Activated T-helper 17 cell treated with anti-CD3 and anti-CD28 coated beads, Interleukin-2, amount 50 U/mL, for 72 hours (primary cell): ENCODE data around the gene FXN. TPM values are rescaled to one million over a fixed set of nuclear protein-coding genes. Genes with fewer than 3 reads are reported as not detected.

Experiments
- ATAC-seq: fragments of 150-1000 bp; cut with Tn5 transposase; replicated peaks from 2 replicates; pipeline ENCODE4 v1.10.0; 2021; ENCODE audit warnings: mild to moderate bottlenecking, moderate library complexity
- H3K27ac Mint-ChIP-seq: one replicate; pipeline ENCODE4 v1.8.0; 2022; ENCODE audit warnings: mixed read lengths
- H3K27me3 Mint-ChIP-seq: one replicate; pipeline ENCODE4 v1.8.0; 2022; ENCODE audit warnings: mixed read lengths
- H3K36me3 Mint-ChIP-seq: one replicate; pipeline ENCODE4 v1.8.0; 2022; ENCODE audit warnings: low read depth, mild to moderate bottlenecking, mixed read lengths
- H3K4me1 Mint-ChIP-seq: one replicate; pipeline ENCODE4 v1.8.0; 2022; ENCODE audit warnings: mixed read lengths
- H3K4me3 Mint-ChIP-seq: one replicate; pipeline ENCODE4 v1.8.0; 2022; ENCODE audit warnings: mild to moderate bottlenecking, mixed read lengths
- H3K9me3 Mint-ChIP-seq: one replicate; pipeline ENCODE4 v1.8.0; 2022; ENCODE audit warnings: mixed read lengths
- total RNA-seq, 2 donors: library from RNA; stranded (reverse); gene quantifications; one replicate each; pipeline ENCODE4 v1.2.3, GENCODE V29; 2022

FXN gene
- total RNA-seq, 2 donors from 2014 or later, result 10.2 to 28.0 TPM

GRCh38 chr9:69014013-69014412 is 21.5 kb upstream of the FXN start, which contains the start of gene PRKACG:
Gene PRKACG, minus strand, starts transcription at chr9:69014113. Its CDS starts 21 bp downstream, at chr9:69014092.
- no peak for ATAC-seq
- Mint-ChIP-seq H3K27me3 (peaks cover 11% of the 10 kb centered on the region), H3K4me3 (no peak within 1 kb of the TSS), H3K9me3 (no peaks in the 10 kb centered on the region), H3K4me1 (peaks cover 3% of the 10 kb centered on the region), H3K36me3 (no peaks in the 10 kb centered on the region), H3K27ac (no peak within 1 kb of the TSS)

- Mint-ChIP-seq H3K9me3 (no peaks in the 10 kb centered on the region), H3K36me3 (no peaks in the 10 kb centered on the region), H3K27ac (no peak overlapping the region), H3K4me1 (peaks cover 11% of the 10 kb centered on the region), H3K4me3 (no peak overlapping the region), H3K27me3 (peaks cover 11% of the 10 kb centered on the region)
- no peak for ATAC-seq
Observed at GRCh38 chr9:69016191-69017096, 19.1 kb upstream of the FXN start.

- Mint-ChIP-seq H3K4me1 (peaks cover 11% of the 10 kb centered on the region), H3K36me3 (no peaks in the 10 kb centered on the region), H3K27ac (no peak overlapping the region), H3K9me3 (no peaks in the 10 kb centered on the region), H3K4me3 (no peak overlapping the region), H3K27me3 (no peaks in the 10 kb centered on the region)
- ATAC-seq, result no peak
Observed at GRCh38 chr9:69018737-69019136, 16.8 kb upstream of the FXN start.

GRCh38 chr9:69019808-69020207 is 15.7 kb upstream of the FXN start:
- H3K27me3 Mint-ChIP-seq, result no peaks in the 10 kb centered on the region
- peaks cover 16% of the 10 kb centered on the region for H3K4me1 Mint-ChIP-seq
- no peak overlapping the region for H3K4me3 Mint-ChIP-seq
- no peak for ATAC-seq
- H3K27ac Mint-ChIP-seq, result no peak overlapping the region
- no peaks in the 10 kb centered on the region for H3K36me3 Mint-ChIP-seq
- no peaks in the 10 kb centered on the region for H3K9me3 Mint-ChIP-seq

- no peak overlapping the region for H3K27ac Mint-ChIP-seq
- no peaks in the 10 kb centered on the region for H3K36me3 Mint-ChIP-seq
- no peak overlapping the region for H3K4me3 Mint-ChIP-seq
Observed at GRCh38 chr9:69020301-69021145, 15.0 kb upstream of the FXN start.

GRCh38 chr9:69023650-69024049 is 11.9 kb upstream of the FXN start:
- Mint-ChIP-seq H3K9me3 (no peaks in the 10 kb centered on the region), H3K27me3 (no peaks in the 10 kb centered on the region), H3K36me3 (no peaks in the 10 kb centered on the region), H3K4me3 (no peak overlapping the region), H3K27ac (no peak overlapping the region), H3K4me1 (peaks cover 16% of the 10 kb centered on the region)
- ATAC-seq, result no peak

More at GRCh38 chr9:69020301-69021145, 15.0 kb upstream of the FXN start:
- peaks cover 16% of the 10 kb centered on the region for H3K4me1 Mint-ChIP-seq
- no peak for ATAC-seq
- no peaks in the 10 kb centered on the region for H3K9me3 Mint-ChIP-seq
- H3K27me3 Mint-ChIP-seq, result no peaks in the 10 kb centered on the region

- no peaks in the 10 kb centered on the region for H3K27me3 Mint-ChIP-seq
- H3K9me3 Mint-ChIP-seq, result peaks cover 4% of the 10 kb centered on the region
- peaks cover 14% of the 10 kb centered on the region for H3K4me1 Mint-ChIP-seq
- ATAC-seq, result peak; percentile 80
- H3K4me3 Mint-ChIP-seq, result no peak overlapping the region
- H3K36me3 Mint-ChIP-seq, result no peaks in the 10 kb centered on the region
- H3K27ac Mint-ChIP-seq, result no peak overlapping the region
Observed at GRCh38 chr9:69027355-69028097, 8.0 kb upstream of the FXN start.

GRCh38 chr9:69028754-69029153 is 6.8 kb upstream of the FXN start:
- H3K27ac Mint-ChIP-seq, result no peak overlapping the region
- no peaks in the 10 kb centered on the region for H3K27me3 Mint-ChIP-seq
- peaks cover 14% of the 10 kb centered on the region for H3K4me1 Mint-ChIP-seq
- H3K9me3 Mint-ChIP-seq, result peaks cover 4% of the 10 kb centered on the region
- ATAC-seq, result peak; percentile 59
- H3K4me3 Mint-ChIP-seq, result peak overlapping the region; percentile 13
- no peaks in the 10 kb centered on the region for H3K36me3 Mint-ChIP-seq

- Mint-ChIP-seq H3K27me3 (no peaks in the 10 kb centered on the region), H3K27ac (peak overlapping the region; percentile 20), H3K9me3 (peaks cover 4% of the 10 kb centered on the region), H3K4me3 (no peak overlapping the region), H3K36me3 (no peaks in the 10 kb centered on the region), H3K4me1 (peaks cover 9% of the 10 kb centered on the region)
- ATAC-seq, result no peak
Observed at GRCh38 chr9:69029535-69029934, 6.0 kb upstream of the FXN start.

GRCh38 chr9:69030851-69031645 is 4.5 kb upstream of the FXN start:
- no peaks in the 10 kb centered on the region for H3K27me3 Mint-ChIP-seq
- H3K9me3 Mint-ChIP-seq, result peaks cover 4% of the 10 kb centered on the region
- no peaks in the 10 kb centered on the region for H3K36me3 Mint-ChIP-seq
- peaks cover 9% of the 10 kb centered on the region for H3K4me1 Mint-ChIP-seq
- no peak overlapping the region for H3K27ac Mint-ChIP-seq
- no peak overlapping the region for H3K4me3 Mint-ChIP-seq
- ATAC-seq, result no peak

GRCh38 chr9:69034071-69034470 is 1.5 kb upstream of the FXN start:
- Mint-ChIP-seq H3K27me3 (no peaks in the 10 kb centered on the region), H3K4me3 (peak overlapping the region; percentile 38), H3K27ac (no peak overlapping the region), H3K36me3 (no peaks in the 10 kb centered on the region), H3K4me1 (peaks cover 14% of the 10 kb centered on the region), H3K9me3 (peaks cover 4% of the 10 kb centered on the region)
- ATAC-seq, result no peak

- H3K9me3 Mint-ChIP-seq, result no peaks in the 10 kb centered on the region
- peak; percentile 49 for ATAC-seq
- peak overlapping the region; percentile 100 for H3K4me3 Mint-ChIP-seq
- H3K36me3 Mint-ChIP-seq, result no peaks in the 10 kb centered on the region
- no peaks in the 10 kb centered on the region for H3K27me3 Mint-ChIP-seq
- H3K27ac Mint-ChIP-seq, result peak overlapping the region; percentile 97
- H3K4me1 Mint-ChIP-seq, result peaks cover 8% of the 10 kb centered on the region
Observed at GRCh38 chr9:69036309-69036708, 757 bp downstream of the FXN start.

GRCh38 chr9:69036799-69037198 is 1.2 kb downstream of the FXN start:
- Mint-ChIP-seq H3K4me3 (peak overlapping the region; percentile 100), H3K4me1 (peaks cover 8% of the 10 kb centered on the region), H3K27ac (peak overlapping the region; percentile 97), H3K27me3 (no peaks in the 10 kb centered on the region), H3K36me3 (no peaks in the 10 kb centered on the region), H3K9me3 (no peaks in the 10 kb centered on the region)
- ATAC-seq, result no peak
